LNCaP clone FGC (cell line): ENCODE measurements around the gene CD48.

Experiments
- DNase-seq: peaks from one replicate; pipeline ENCODE4 v3.0.0-alpha.2; 2011; ENCODE audit warnings: low read depth
- H3K4me3 ChIP-seq: 2 replicates; pipeline ENCODE4 v1.5.1; 2011; ENCODE audit warnings: mild to moderate bottlenecking, low read depth, low read length, control low read depth
- CTCF ChIP-seq: IDR thresholded peaks from 2 replicates; pipeline ENCODE4 v1.5.1; 2012; ENCODE audit warnings: mild to moderate bottlenecking; ENCODE audit not compliant: control insufficient read depth, insufficient read depth; ENCODE audit errors: extremely low read depth

Gene CD48

GRCh38 chr1:160711602-160712311 lies at the start of gene CD48:
Gene CD48 (minus strand): TSS chr1:160711822. CDS start chr1:160711763, 59 bp downstream.
- no peak within 1 kb of the TSS for H3K4me3 ChIP-seq
- no peak for DNase-seq
- no peak for TF ChIP-seq CTCF

- H3K4me3 ChIP-seq, result no peak overlapping the region
- TF ChIP-seq CTCF, result no peak
- no peak for DNase-seq
Observed at GRCh38 chr1:160761046-160761445, 49.4 kb upstream of the CD48 start.

- no peak for TF ChIP-seq CTCF
Observed at GRCh38 chr1:160759740-160760139, 48.1 kb upstream of the CD48 start.

GRCh38 chr1:160758521-160758920 lies 46.9 kb upstream of the CD48 start:
- DNase-seq, result no peak
- H3K4me3 ChIP-seq, result no peak overlapping the region
- no peak for TF ChIP-seq CTCF

More at GRCh38 chr1:160759740-160760139, 48.1 kb upstream of the CD48 start:
- no peak overlapping the region for H3K4me3 ChIP-seq
- DNase-seq, result no peak

- no peak for DNase-seq
- H3K4me3 ChIP-seq, result no peak overlapping the region
Observed at GRCh38 chr1:160756849-160757201, 45.2 kb upstream of the CD48 start.

GRCh38 chr1:160755911-160756848 lies 44.6 kb upstream of the CD48 start:
- no peak for DNase-seq
- no peak overlapping the region for H3K4me3 ChIP-seq
- TF ChIP-seq CTCF, result no peak

More at GRCh38 chr1:160756849-160757201, 45.2 kb upstream of the CD48 start:
- no peak for TF ChIP-seq CTCF
